Trophoblast cell (in vitro differentiated cells and primary cell): ENCODE results near the gene TMEM191C. TPM values are rescaled to one million over a fixed set of nuclear protein-coding genes. Genes with fewer than 3 reads are reported as not detected.
"Not testable (repeated sequence)": the region's sequence is repeated elsewhere in the genome, so short reads cannot be mapped to it uniquely, and the experiment has no call there.

ENCODE experiments used
- DNase-seq, 2 donors: peaks; one replicate each; pipeline ENCODE4 v3.0.0-alpha.2; 2016
- H2AFZ ChIP-seq: 2 replicates; pipeline ENCODE4 v1.6.1; 2013; ENCODE audit warnings: low read length, moderate library complexity, mild to moderate bottlenecking; ENCODE audit not compliant: insufficient read depth, poor library complexity
- H2AK5ac ChIP-seq: 2 replicates; pipeline ENCODE4 v1.6.1; 2013; ENCODE audit warnings: mild to moderate bottlenecking, low read length
- H2BK120ac ChIP-seq: 2 replicates; pipeline ENCODE4 v1.6.1; 2013; ENCODE audit warnings: low read length, mild to moderate bottlenecking, moderate library complexity; ENCODE audit not compliant: insufficient read depth, poor library complexity
- H2BK12ac ChIP-seq: 2 replicates; pipeline ENCODE4 v1.6.1; 2013; ENCODE audit warnings: mild to moderate bottlenecking, low read length, moderate library complexity
- H2BK5ac ChIP-seq: 2 replicates; pipeline ENCODE4 v1.6.1; 2013; ENCODE audit warnings: low read length, low read depth, moderate library complexity, mild to moderate bottlenecking; ENCODE audit not compliant: poor library complexity
- H3K14ac ChIP-seq: 2 replicates; pipeline ENCODE4 v1.6.1; 2013; ENCODE audit warnings: mild to moderate bottlenecking, low read length
- H3K18ac ChIP-seq: 2 replicates; pipeline ENCODE4 v1.6.1; 2013; ENCODE audit warnings: mild to moderate bottlenecking, low read length
- H3K23ac ChIP-seq: 2 replicates; pipeline ENCODE4 v1.6.1; 2013; ENCODE audit warnings: low read length
- H3K27ac ChIP-seq: 2 replicates; pipeline ENCODE4 v1.5.1; 2013; ENCODE audit warnings: low read depth, mild to moderate bottlenecking, inconsistent platforms, low read length, moderate library complexity
- H3K27me3 ChIP-seq: 2 replicates; pipeline ENCODE4 v1.6.1; 2013; ENCODE audit warnings: inconsistent platforms, mild to moderate bottlenecking, low read length, moderate library complexity; ENCODE audit not compliant: insufficient read depth
- H3K36me3 ChIP-seq, 2 experiments: 1 replicate in 1 of 2; 2 replicates in 1 of 2; pipeline ENCODE4 v1.6.1; 2013; ENCODE audit warnings: low read length in 2 of 2, mild to moderate bottlenecking in 2 of 2, moderate library complexity in 1 of 2; ENCODE audit not compliant: insufficient read depth in 2 of 2, control insufficient read depth in 1 of 2
- H3K4ac ChIP-seq: 2 replicates; pipeline ENCODE4 v1.6.1; 2013; ENCODE audit warnings: low read depth, mild to moderate bottlenecking, low read length, moderate library complexity
- H3K4me1 ChIP-seq, 2 experiments: 1 replicate in 1 of 2; 2 replicates in 1 of 2; pipeline ENCODE4 v1.6.1; 2013; ENCODE audit warnings: low read length in 2 of 2, mild to moderate bottlenecking in 2 of 2, moderate library complexity in 1 of 2; ENCODE audit not compliant: insufficient read depth in 2 of 2, control insufficient read depth in 1 of 2
- H3K4me2 ChIP-seq: 2 replicates; pipeline ENCODE4 v1.6.1; 2013; ENCODE audit warnings: inconsistent platforms, mild to moderate bottlenecking, low read length, moderate library complexity
- H3K4me3 ChIP-seq: 2 replicates; pipeline ENCODE4 v1.5.1; 2013; ENCODE audit warnings: mild to moderate bottlenecking, low read depth, low read length, inconsistent platforms
- H3K79me1 ChIP-seq: one replicate; pipeline ENCODE4 v1.6.1; 2013; ENCODE audit warnings: low read length
- H3K79me2 ChIP-seq: 2 replicates; pipeline ENCODE4 v1.6.1; 2013; ENCODE audit warnings: low read length, mild to moderate bottlenecking; ENCODE audit not compliant: control insufficient read depth, insufficient read depth, poor library complexity
- H3K9ac ChIP-seq: 2 replicates; pipeline ENCODE4 v1.6.1; 2013; ENCODE audit warnings: mild to moderate bottlenecking, low read length
- H3K9me3 ChIP-seq: 2 replicates; pipeline ENCODE4 v1.6.1; 2013; ENCODE audit warnings: low read depth, mild to moderate bottlenecking, control low read depth, inconsistent platforms, low read length; ENCODE audit not compliant: insufficient read depth
- H4K12ac ChIP-seq: 2 replicates; pipeline ENCODE4 v1.6.1; 2013; ENCODE audit warnings: low read depth, mild to moderate bottlenecking, low read length, moderate library complexity
- H4K8ac ChIP-seq: 2 replicates; pipeline ENCODE4 v1.6.1; 2013; ENCODE audit warnings: low read depth, mild to moderate bottlenecking, low read length, moderate library complexity
- H4K91ac ChIP-seq: one replicate; pipeline ENCODE4 v1.6.1; 2013; ENCODE audit warnings: low read depth, mild to moderate bottlenecking, low read length, moderate library complexity
- WGBS: extraction: QIAGEN DNeasy Blood & Tissue Kit; methylation state at CpG from one replicate; pipeline ENCODE4 v1.1.7; 2013; ENCODE audit warnings: missing lambda C conversion rate; ENCODE audit not compliant: insufficient read length, insufficient coverage; ENCODE audit errors: extremely low coverage; 5-methylcytosine and 5-hydroxymethylcytosine counted together
- polyA plus RNA-seq: library from polyadenylated mRNA; stranded (reverse); fragments of 200-250 nt; gene quantifications from 2 replicates; pipeline ENCODE4 v1.2.3, GENCODE V29; 2013

Gene TMEM191C
- 7.7 and 8.4 TPM in 2 replicates for polyA plus RNA-seq

- H3K27me3 ChIP-seq, H2BK12ac ChIP-seq, H3K36me3 ChIP-seq, H3K18ac ChIP-seq, H2AK5ac ChIP-seq, H3K79me2 ChIP-seq, H3K14ac ChIP-seq, H3K4me3 ChIP-seq, H2BK5ac ChIP-seq, H3K9ac ChIP-seq, H3K79me1 ChIP-seq, H3K4me1 ChIP-seq, H3K9me3 ChIP-seq, H4K91ac ChIP-seq, H3K27ac ChIP-seq, H3K23ac ChIP-seq, H4K8ac ChIP-seq, H2BK120ac ChIP-seq, H3K4ac ChIP-seq, H2AFZ ChIP-seq, H4K12ac ChIP-seq, DNase-seq: not testable (repeated sequence)
- no CpG with 5 or more reads among the region's 74 CpGs for WGBS
- H3K4me2 ChIP-seq: peak within 1 kb of the TSS; percentile 48
These were observed at the start of gene TMEM191C for GRCh38 chr22:21467337-21468193. Gene TMEM191C (plus strand): TSS chr22:21467387. CDS start chr22:21467460, 73 bp downstream.

- H3K9ac ChIP-seq, H3K4ac ChIP-seq, H3K14ac ChIP-seq, H3K36me3 ChIP-seq, H2AFZ ChIP-seq, H2AK5ac ChIP-seq, H2BK120ac ChIP-seq, H3K79me2 ChIP-seq, H4K8ac ChIP-seq, H3K4me1 ChIP-seq, H3K9me3 ChIP-seq, H3K79me1 ChIP-seq, H2BK12ac ChIP-seq, H2BK5ac ChIP-seq, H3K23ac ChIP-seq, H4K12ac ChIP-seq, DNase-seq, H3K18ac ChIP-seq, H3K27me3 ChIP-seq: not testable (repeated sequence)
- peak overlapping the region; percentile 65 for H3K27ac ChIP-seq
- WGBS: no CpG with 5 or more reads among the region's 33 CpGs
- peak overlapping the region; percentile 79 for H3K4me3 ChIP-seq
- H3K4me2 ChIP-seq: peak overlapping the region; percentile 52
- peak overlapping the region; percentile 51 for H4K91ac ChIP-seq
These were observed 49.3 kb upstream of the TMEM191C start for GRCh38 chr22:21417853-21418252.

GRCh38 chr22:21418974-21419638 lies 48.1 kb upstream of the TMEM191C start:
- not testable (repeated sequence) for H4K8ac ChIP-seq, H2AFZ ChIP-seq, H4K91ac ChIP-seq, H2AK5ac ChIP-seq, H3K4ac ChIP-seq, H3K79me2 ChIP-seq, H3K79me1 ChIP-seq, H4K12ac ChIP-seq, H2BK12ac ChIP-seq, H3K23ac ChIP-seq, DNase-seq, H3K9ac ChIP-seq, H3K18ac ChIP-seq, H2BK120ac ChIP-seq, H3K9me3 ChIP-seq, H3K27me3 ChIP-seq, H3K4me3 ChIP-seq, H3K4me1 ChIP-seq, H3K36me3 ChIP-seq
- Histone ChIP-seq H3K27ac (peak overlapping the region; percentile 67), H3K14ac (peak overlapping the region; percentile 70), H2BK5ac (peak overlapping the region; percentile 56), H3K4me2 (peak overlapping the region; percentile 23)
- no CpG with 5 or more reads among the region's 15 CpGs for WGBS

- H3K36me3 ChIP-seq, H3K14ac ChIP-seq, H2AK5ac ChIP-seq, H2BK120ac ChIP-seq, H4K12ac ChIP-seq, H3K23ac ChIP-seq, H4K91ac ChIP-seq, H3K4me3 ChIP-seq, H3K79me1 ChIP-seq, H2BK5ac ChIP-seq, DNase-seq, H3K4me1 ChIP-seq, H3K18ac ChIP-seq, H3K9ac ChIP-seq, H3K4ac ChIP-seq, H4K8ac ChIP-seq, H3K9me3 ChIP-seq, H3K79me2 ChIP-seq, H3K27ac ChIP-seq, H2AFZ ChIP-seq, H3K27me3 ChIP-seq, H2BK12ac ChIP-seq, H3K4me2 ChIP-seq: not testable (repeated sequence)
- no CpG with 5 or more reads among the region's 19 CpGs for WGBS
These were observed 46.9 kb upstream of the TMEM191C start for GRCh38 chr22:21420180-21420763.
